Colonic mucosa (tissue), 4 donors: ENCODE results near the gene CREBRF. TPM values are rescaled to one million over a fixed set of nuclear protein-coding genes. Genes with fewer than 3 reads are reported as not detected.
A peak's percentile ranks its signal among the peaks of the same experiment; 100 is the strongest.
"Not testable (repeated sequence)": the region's sequence is repeated elsewhere in the genome, so short reads cannot be mapped to it uniquely, and the experiment has no call there.

Experiments
- DNase-seq: peaks from one replicate; pipeline ENCODE4 v3.0.0-alpha.2; 2020
- H3K27ac ChIP-seq: fragments of 200-600 bp; one replicate; pipeline ENCODE4 v1.8.0; 2021
- H3K27me3 ChIP-seq: fragments of 200-600 bp; one replicate; pipeline ENCODE4 v1.8.0; 2021
- H3K36me3 ChIP-seq: fragments of 200-600 bp; one replicate; pipeline ENCODE4 v1.8.0; 2021
- H3K4me1 ChIP-seq: fragments of 200-600 bp; one replicate; pipeline ENCODE4 v1.8.0; 2021; ENCODE audit warnings: mild to moderate bottlenecking
- H3K4me3 ChIP-seq: fragments of 200-600 bp; one replicate; pipeline ENCODE4 v1.8.0; 2021
- H3K9ac ChIP-seq, 2 donors: one replicate each; pipeline ENCODE4 v1.7.0; 2013; ENCODE audit warnings: control low read depth in 2 of 2, low read depth in 2 of 2, low read length in 2 of 2
- H3K9me3 ChIP-seq: fragments of 200-600 bp; one replicate; pipeline ENCODE4 v1.8.0; 2021
- intact Hi-C: fragments of 100-400 bp; cut with DNase I; formaldehyde crosslinking; loops from one replicate; pipeline ENCODE4 v1.14.1; 2022
- total RNA-seq, 2 donors: library from RNA; stranded (reverse); fragmentation: NEBNext Ultra II Directional in 1 of 2; extraction: Animal tissue kit (Norgen Biotek cat#: 25700) in 1 of 2; gene quantifications; one replicate each; pipeline ENCODE4 v1.2.1, GENCODE V29; 2021
- TF ChIP-seq, protein P1 (sequence below): fragments of 200-600 bp; IDR thresholded peaks from one replicate; pipeline ENCODE4 v1.8.0; 2022; ENCODE audit warnings: antibody characterized with exemption, mild to moderate bottlenecking
- donor health status: healthy.
- donor health status: DM: no; HTN: no; CAD: no.
- donor health status: DM: no; HTN: no; CAD: no.

CREBRF gene
- total RNA-seq, 2 donors from 2014 or later, result 7.2 to 19.1 TPM

DNA sequence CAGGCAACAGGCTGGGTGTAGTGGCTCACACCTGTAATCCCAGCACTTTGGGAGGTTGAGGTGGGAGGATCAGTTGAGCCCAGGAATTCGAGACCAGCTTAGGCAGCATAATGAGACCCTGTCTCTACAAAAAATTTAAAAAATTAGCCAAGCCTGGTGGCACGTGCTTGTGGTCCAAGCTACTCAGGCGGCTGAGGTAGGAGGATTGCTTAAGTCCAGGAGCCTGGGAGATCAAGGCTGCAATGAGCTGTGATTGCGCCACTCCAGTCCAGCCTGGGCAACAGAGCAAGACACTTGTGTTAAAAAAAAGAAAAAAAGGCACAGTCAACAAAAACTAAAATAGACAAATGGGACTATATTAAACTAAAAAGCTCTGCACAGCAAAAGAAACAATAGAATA lies 43.3 kb upstream of the CREBRF start:
- Histone ChIP-seq H3K36me3 (no peaks in the 10 kb centered on the region), H3K27me3 (no peaks in the 10 kb centered on the region), H3K4me3 (no peak overlapping the region), H3K27ac (no peak overlapping the region), H3K9me3 (no peaks in the 10 kb centered on the region), H3K9ac (no peak overlapping the region), H3K4me1 (peaks cover 9% of the 10 kb centered on the region)
- intact Hi-C loops, result no loop called here
- no peak for DNase-seq
- TF ChIP-seq, protein P1, sequence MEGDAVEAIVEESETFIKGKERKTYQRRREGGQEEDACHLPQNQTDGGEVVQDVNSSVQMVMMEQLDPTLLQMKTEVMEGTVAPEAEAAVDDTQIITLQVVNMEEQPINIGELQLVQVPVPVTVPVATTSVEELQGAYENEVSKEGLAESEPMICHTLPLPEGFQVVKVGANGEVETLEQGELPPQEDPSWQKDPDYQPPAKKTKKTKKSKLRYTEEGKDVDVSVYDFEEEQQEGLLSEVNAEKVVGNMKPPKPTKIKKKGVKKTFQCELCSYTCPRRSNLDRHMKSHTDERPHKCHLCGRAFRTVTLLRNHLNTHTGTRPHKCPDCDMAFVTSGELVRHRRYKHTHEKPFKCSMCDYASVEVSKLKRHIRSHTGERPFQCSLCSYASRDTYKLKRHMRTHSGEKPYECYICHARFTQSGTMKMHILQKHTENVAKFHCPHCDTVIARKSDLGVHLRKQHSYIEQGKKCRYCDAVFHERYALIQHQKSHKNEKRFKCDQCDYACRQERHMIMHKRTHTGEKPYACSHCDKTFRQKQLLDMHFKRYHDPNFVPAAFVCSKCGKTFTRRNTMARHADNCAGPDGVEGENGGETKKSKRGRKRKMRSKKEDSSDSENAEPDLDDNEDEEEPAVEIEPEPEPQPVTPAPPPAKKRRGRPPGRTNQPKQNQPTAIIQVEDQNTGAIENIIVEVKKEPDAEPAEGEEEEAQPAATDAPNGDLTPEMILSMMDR, result no peak

DNA sequence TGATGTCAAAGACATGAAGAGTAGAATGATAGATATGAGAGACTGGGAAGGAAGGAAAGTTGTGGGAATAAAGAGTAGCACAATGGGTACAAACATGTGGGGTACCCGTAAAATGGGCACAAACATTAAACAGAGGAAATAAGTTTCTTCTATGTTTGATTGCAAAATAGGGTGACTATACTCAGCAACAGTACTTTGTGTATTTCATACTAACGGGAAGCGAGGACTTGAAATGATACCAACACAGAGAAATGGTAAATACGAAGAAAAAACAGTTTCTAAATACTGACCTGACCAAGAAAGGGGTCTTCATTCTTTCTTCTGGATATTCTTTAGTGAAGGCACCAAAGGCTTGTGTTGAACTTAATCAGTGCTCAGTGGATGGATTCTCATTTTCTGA lies 41.5 kb upstream of the CREBRF start:
- Histone ChIP-seq H3K27ac (peak overlapping the region; percentile 41), H3K9me3 (no peaks in the 10 kb centered on the region), H3K4me3 (no peak overlapping the region), H3K27me3 (no peaks in the 10 kb centered on the region), H3K4me1 (peaks cover 7% of the 10 kb centered on the region), H3K36me3 (no peaks in the 10 kb centered on the region), H3K9ac (no peak overlapping the region)
- TF ChIP-seq, protein P1, result no peak
- intact Hi-C loops, result no loop called here
- no peak for DNase-seq

DNA sequence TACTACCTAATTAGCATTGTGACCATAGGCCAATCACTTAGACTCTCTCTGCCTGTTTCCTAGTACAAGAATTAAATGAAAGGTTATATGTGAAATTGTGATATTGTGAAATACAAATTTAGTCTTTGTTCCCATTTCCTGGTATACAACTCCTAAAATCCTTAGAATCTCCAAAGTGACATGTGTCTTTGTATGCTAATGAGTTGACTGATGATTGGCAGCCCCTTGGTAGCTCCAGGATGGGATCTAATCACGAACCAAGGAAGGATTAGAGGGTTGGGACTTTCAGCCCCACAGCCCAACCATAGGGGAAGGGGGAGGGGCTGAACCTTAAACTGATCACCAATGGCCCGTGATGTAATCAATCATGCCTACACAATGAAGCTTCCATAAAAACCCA lies 41.0 kb upstream of the CREBRF start:
- Histone ChIP-seq H3K27ac (peak overlapping the region; percentile 41), H3K9me3 (no peaks in the 10 kb centered on the region), H3K4me1 (peaks cover 7% of the 10 kb centered on the region), H3K9ac (no peak overlapping the region), H3K4me3 (no peak overlapping the region), H3K36me3 (no peaks in the 10 kb centered on the region), H3K27me3 (no peaks in the 10 kb centered on the region)
- intact Hi-C loops, result no loop called here
- TF ChIP-seq, protein P1, result no peak
- no peak for DNase-seq

DNA sequence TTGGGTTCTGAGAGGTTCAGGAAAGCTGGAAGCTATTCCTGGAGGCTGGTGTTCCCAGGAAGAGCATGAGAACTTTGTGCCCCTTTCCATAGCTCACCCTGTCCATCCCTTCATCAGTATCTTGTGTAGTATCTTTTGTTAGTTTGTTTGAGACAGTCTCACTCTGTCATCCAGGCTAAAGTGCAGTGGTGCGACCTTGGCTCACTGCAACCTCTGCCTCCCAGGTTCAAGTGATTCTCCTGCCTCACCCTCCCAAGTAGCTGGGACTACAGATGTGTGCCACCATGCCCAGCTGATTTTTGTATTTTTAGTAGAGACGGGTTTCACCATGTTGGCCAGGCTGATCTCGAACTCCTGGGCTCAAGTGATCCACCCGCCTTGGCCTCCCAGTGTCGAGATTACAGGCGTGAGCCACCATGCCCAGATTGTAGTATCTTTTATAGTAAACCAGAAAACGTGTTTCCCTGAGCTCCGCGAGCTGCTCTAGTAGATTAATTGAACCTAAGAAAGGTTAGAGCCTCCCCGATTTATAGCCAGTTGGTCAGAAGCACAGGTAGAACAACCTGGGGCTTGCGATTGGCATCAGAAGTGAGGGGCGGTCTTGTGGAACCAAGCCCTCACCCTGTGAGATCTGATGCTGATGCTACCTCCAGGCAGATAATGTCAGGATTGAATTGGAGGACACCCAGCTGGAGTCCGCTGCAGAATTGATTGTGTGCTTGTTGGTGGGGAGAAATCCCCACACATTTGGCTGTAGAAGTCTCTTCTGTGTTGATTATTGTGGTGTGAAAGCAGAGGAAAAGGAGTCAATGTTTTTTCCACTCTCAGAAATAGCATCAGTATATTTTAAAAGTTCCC lies 40.3 kb upstream of the CREBRF start:
- Histone ChIP-seq H3K36me3 (no peaks in the 10 kb centered on the region), H3K4me1 (peaks cover 7% of the 10 kb centered on the region), H3K9ac (no peak overlapping the region), H3K27me3 (no peaks in the 10 kb centered on the region), H3K4me3 (no peak overlapping the region), H3K27ac (peak overlapping the region; percentile 38), H3K9me3 (no peaks in the 10 kb centered on the region)
- intact Hi-C loops, result no loop called here
- no peak for DNase-seq
- TF ChIP-seq, protein P1, result no peak

DNA sequence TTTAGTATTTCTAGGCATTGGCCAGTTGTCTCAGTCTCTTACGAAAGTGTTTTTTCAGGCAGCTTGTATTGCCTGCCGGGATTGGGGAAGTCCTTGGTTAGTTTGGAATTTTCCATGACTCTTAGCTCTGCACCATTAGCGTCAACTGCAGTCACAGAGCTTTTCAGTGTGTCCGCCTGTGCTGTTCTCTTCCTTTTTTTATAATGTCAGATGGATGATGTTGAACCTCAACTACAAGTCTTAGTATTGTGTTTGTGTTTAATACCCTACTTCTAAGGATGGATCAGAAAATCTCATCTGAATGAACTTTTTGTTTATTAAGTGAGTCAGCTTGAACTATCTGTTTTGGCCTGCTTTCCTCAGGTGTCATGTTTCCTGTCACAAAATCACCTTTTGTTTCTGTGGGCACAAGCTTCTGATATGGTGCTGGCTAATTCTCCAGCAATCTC lies 39.5 kb upstream of the CREBRF start:
- intact Hi-C loops, result no loop called here
- Histone ChIP-seq H3K9me3 (no peaks in the 10 kb centered on the region), H3K27ac (peak overlapping the region; percentile 55), H3K27me3 (no peaks in the 10 kb centered on the region), H3K4me3 (no peak overlapping the region), H3K36me3 (no peaks in the 10 kb centered on the region), H3K9ac (no peak overlapping the region), H3K4me1 (peaks cover 2% of the 10 kb centered on the region)
- no peak for DNase-seq
- TF ChIP-seq, protein P1, result no peak

DNA sequence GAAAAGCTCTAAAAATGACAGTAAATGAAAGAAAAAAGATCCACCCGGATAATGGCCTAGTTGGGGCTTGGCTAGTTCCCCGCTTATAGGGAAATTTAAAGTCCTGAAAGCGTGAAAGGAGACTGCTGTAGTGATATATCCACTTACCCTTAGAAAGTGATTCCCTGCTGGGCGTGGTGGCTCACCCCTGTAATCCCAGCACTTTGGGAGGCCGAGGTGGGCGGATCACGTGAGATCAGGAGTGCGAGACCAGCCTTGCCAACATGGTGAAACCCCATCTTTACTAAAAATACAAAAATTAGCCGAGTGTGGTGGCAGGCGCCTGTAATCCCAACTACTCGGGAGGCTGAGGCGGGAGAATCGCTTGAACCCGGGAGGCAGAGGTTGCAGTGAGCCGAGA lies 39.1 kb upstream of the CREBRF start:
- H3K9me3 ChIP-seq, H3K36me3 ChIP-seq, H3K4me3 ChIP-seq, DNase-seq, H3K27me3 ChIP-seq, intact Hi-C loops, H3K4me1 ChIP-seq, H3K9ac ChIP-seq: not testable (repeated sequence)
- H3K27ac ChIP-seq, result peak overlapping the region; percentile 55
